ENCODE results near the gene NFE2L2. TPM values are rescaled to one million over a fixed set of nuclear protein-coding genes. Genes with fewer than 3 reads are reported as not detected.

NFE2L2 gene
- total RNA-seq, 1 experiment from 2014 or later: 26.3 TPM

DNA sequence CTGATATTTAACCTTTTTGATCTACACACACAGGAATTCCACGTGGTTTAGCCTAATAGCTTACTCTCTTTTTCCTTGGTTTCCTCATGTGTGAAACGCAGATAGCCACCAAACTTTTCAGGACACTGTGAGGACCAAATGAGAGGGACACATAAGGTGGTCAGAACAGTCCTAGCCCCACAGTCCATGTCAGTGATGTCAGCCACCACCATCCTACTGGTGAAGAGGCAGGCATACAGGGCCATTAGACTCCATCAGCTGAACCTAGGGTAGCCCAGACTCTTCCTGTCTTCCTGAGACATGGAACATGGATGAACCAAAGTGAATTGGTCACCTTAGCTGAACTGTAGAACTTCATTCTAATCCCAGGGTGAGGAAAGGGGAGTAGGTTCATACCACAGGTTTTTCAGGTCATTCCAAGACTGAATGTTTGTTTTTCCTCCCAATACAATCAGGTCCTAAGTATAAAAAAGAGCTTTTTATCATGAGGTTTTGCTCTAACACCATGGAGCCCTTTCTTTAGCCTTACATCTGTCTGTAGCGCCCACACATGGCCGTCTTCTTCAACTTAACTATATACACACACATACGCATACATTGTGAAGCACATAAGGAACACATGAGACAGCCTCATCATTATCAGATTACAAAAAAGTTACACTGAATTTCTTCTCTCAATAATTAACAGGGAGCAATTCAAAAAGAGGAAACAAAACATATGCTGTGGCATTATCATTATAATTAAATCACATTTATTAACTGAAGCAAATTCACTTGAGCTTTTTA lies 18.5 kb upstream of the NFE2L2 start (continued):
- TF ChIP-seq, protein P1, sequence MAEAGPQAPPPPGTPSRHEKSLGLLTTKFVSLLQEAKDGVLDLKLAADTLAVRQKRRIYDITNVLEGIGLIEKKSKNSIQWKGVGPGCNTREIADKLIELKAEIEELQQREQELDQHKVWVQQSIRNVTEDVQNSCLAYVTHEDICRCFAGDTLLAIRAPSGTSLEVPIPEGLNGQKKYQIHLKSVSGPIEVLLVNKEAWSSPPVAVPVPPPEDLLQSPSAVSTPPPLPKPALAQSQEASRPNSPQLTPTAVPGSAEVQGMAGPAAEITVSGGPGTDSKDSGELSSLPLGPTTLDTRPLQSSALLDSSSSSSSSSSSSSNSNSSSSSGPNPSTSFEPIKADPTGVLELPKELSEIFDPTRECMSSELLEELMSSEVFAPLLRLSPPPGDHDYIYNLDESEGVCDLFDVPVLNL (CRISPR knock-in tag; IDR thresholded peaks at IDR 0.05; ENCODE audit: borderline replicate concordance, low read depth): no peak

DNA sequence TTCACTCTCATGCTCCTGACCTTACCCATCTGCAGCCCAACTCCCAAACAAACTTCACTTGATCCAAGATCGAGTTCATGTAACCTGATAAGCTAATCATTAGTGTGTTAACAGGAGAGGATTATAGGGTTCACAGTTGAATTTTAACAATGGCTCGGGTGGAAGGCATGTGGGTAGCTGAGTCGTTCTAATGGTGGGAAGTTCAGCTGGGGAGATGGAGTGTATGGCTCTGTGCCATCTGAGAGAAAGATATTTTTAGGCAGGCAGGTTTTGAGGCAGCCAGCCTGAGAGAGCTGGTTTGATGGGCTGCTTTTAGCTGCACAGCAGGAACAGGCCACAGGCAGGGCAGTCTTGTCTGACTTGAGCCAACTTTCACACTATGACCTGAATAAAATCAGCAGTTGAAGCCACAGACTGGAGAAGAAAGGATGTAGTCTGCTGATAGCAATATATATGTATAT lies 17.7 kb upstream of the NFE2L2 start:
- H3K27me3 Mint-ChIP-seq (ENCODE audit: low read depth): no peaks in the 10 kb centered on the region
- ATAC-seq (peak; percentile 38; the same call in 1 of the 2 replicates), DNase-seq (ENCODE audit: low spot score) (no peak)
- no peak overlapping the region for H3K27ac Mint-ChIP-seq
- peaks cover 8% of the 10 kb centered on the region for H3K4me1 Mint-ChIP-seq
- POLR2A ChIA-PET: interaction anchor here (0.6 kb wide), 1 partner anchor 18 kb away, joined by 3 read pairs; the partner anchor contains the start of gene NFE2L2
- CTCF ChIA-PET: interaction anchor here (1.2 to 2.2 kb wide), 5 partner anchors 10 to 117 kb away, joined by 3 to 9 read pairs (median 6); partner anchors contain the start of gene NFE2L2
- no peak overlapping the region for H3K4me3 Mint-ChIP-seq
- no peaks in the 10 kb centered on the region for H3K9me3 Mint-ChIP-seq
- no peaks in the 10 kb centered on the region for H3K36me3 Mint-ChIP-seq
- TF ChIP-seq OVOL2 (CRISPR knock-in tag; IDR thresholded peaks at IDR 0.05; ENCODE audit: borderline replicate concordance) (no peak), PRRX2 (CRISPR knock-in tag; IDR thresholded peaks at IDR 0.05) (no peak), TEAD4 (CRISPR knock-in tag; IDR thresholded peaks at IDR 0.05) (no peak), SP1 (CRISPR knock-in tag; conservative IDR thresholded peaks at IDR 0.05) (no peak), ZNF263 (CRISPR knock-in tag; IDR thresholded peaks at IDR 0.05; ENCODE audit: low read depth) (no peak), TP53 (CRISPR knock-in tag; IDR thresholded peaks at IDR 0.05) (no peak), GABPB1 (CRISPR knock-in tag; IDR thresholded peaks at IDR 0.05) (no peak), ELF4 (CRISPR knock-in tag; IDR thresholded peaks at IDR 0.05; ENCODE audit: low read depth) (no peak), ZNF138 (CRISPR knock-in tag; conservative IDR thresholded peaks at IDR 0.05) (no peak)
- TF ChIP-seq, protein P2, sequence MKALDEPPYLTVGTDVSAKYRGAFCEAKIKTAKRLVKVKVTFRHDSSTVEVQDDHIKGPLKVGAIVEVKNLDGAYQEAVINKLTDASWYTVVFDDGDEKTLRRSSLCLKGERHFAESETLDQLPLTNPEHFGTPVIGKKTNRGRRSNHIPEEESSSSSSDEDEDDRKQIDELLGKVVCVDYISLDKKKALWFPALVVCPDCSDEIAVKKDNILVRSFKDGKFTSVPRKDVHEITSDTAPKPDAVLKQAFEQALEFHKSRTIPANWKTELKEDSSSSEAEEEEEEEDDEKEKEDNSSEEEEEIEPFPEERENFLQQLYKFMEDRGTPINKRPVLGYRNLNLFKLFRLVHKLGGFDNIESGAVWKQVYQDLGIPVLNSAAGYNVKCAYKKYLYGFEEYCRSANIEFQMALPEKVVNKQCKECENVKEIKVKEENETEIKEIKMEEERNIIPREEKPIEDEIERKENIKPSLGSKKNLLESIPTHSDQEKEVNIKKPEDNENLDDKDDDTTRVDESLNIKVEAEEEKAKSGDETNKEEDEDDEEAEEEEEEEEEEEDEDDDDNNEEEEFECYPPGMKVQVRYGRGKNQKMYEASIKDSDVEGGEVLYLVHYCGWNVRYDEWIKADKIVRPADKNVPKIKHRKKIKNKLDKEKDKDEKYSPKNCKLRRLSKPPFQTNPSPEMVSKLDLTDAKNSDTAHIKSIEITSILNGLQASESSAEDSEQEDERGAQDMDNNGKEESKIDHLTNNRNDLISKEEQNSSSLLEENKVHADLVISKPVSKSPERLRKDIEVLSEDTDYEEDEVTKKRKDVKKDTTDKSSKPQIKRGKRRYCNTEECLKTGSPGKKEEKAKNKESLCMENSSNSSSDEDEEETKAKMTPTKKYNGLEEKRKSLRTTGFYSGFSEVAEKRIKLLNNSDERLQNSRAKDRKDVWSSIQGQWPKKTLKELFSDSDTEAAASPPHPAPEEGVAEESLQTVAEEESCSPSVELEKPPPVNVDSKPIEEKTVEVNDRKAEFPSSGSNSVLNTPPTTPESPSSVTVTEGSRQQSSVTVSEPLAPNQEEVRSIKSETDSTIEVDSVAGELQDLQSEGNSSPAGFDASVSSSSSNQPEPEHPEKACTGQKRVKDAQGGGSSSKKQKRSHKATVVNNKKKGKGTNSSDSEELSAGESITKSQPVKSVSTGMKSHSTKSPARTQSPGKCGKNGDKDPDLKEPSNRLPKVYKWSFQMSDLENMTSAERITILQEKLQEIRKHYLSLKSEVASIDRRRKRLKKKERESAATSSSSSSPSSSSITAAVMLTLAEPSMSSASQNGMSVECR (CRISPR knock-in tag; IDR thresholded peaks at IDR 0.05; ENCODE audit: borderline replicate concordance): no peak
- TF ChIP-seq, protein P3, sequence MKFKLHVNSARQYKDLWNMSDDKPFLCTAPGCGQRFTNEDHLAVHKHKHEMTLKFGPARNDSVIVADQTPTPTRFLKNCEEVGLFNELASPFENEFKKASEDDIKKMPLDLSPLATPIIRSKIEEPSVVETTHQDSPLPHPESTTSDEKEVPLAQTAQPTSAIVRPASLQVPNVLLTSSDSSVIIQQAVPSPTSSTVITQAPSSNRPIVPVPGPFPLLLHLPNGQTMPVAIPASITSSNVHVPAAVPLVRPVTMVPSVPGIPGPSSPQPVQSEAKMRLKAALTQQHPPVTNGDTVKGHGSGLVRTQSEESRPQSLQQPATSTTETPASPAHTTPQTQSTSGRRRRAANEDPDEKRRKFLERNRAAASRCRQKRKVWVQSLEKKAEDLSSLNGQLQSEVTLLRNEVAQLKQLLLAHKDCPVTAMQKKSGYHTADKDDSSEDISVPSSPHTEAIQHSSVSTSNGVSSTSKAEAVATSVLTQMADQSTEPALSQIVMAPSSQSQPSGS (CRISPR knock-in tag; IDR thresholded peaks at IDR 0.05; ENCODE audit: borderline replicate concordance, low read depth): no peak
- TF ChIP-seq, protein P4, sequence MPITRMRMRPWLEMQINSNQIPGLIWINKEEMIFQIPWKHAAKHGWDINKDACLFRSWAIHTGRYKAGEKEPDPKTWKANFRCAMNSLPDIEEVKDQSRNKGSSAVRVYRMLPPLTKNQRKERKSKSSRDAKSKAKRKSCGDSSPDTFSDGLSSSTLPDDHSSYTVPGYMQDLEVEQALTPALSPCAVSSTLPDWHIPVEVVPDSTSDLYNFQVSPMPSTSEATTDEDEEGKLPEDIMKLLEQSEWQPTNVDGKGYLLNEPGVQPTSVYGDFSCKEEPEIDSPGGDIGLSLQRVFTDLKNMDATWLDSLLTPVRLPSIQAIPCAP (CRISPR knock-in tag; IDR thresholded peaks at IDR 0.05): no peak
- TF ChIP-seq, protein P5, sequence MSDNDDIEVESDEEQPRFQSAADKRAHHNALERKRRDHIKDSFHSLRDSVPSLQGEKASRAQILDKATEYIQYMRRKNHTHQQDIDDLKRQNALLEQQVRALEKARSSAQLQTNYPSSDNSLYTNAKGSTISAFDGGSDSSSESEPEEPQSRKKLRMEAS (CRISPR knock-in tag; IDR thresholded peaks at IDR 0.05): no peak
- TF ChIP-seq, protein P1 (CRISPR knock-in tag; IDR thresholded peaks at IDR 0.05; ENCODE audit: borderline replicate concordance, low read depth): no peak
- TF ChIP-seq, protein P6, sequence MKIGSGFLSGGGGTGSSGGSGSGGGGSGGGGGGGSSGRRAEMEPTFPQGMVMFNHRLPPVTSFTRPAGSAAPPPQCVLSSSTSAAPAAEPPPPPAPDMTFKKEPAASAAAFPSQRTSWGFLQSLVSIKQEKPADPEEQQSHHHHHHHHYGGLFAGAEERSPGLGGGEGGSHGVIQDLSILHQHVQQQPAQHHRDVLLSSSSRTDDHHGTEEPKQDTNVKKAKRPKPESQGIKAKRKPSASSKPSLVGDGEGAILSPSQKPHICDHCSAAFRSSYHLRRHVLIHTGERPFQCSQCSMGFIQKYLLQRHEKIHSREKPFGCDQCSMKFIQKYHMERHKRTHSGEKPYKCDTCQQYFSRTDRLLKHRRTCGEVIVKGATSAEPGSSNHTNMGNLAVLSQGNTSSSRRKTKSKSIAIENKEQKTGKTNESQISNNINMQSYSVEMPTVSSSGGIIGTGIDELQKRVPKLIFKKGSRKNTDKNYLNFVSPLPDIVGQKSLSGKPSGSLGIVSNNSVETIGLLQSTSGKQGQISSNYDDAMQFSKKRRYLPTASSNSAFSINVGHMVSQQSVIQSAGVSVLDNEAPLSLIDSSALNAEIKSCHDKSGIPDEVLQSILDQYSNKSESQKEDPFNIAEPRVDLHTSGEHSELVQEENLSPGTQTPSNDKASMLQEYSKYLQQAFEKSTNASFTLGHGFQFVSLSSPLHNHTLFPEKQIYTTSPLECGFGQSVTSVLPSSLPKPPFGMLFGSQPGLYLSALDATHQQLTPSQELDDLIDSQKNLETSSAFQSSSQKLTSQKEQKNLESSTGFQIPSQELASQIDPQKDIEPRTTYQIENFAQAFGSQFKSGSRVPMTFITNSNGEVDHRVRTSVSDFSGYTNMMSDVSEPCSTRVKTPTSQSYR (CRISPR knock-in tag; IDR thresholded peaks at IDR 0.05): no peak
- TF ChIP-seq, protein P7, sequence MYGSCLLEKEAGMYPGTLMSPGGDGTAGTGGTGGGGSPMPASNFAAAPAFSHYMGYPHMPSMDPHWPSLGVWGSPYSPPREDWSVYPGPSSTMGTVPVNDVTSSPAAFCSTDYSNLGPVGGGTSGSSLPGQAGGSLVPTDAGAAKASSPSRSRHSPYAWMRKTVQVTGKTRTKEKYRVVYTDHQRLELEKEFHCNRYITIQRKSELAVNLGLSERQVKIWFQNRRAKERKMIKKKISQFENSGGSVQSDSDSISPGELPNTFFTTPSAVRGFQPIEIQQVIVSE (CRISPR knock-in tag; IDR thresholded peaks at IDR 0.05; ENCODE audit: borderline replicate concordance): no peak
